ENCODE measurements around the gene TAS2R20. TPM values are rescaled to one million over a fixed set of nuclear protein-coding genes. Genes with fewer than 3 reads are reported as not detected.

Gene TAS2R20
- total RNA-seq, result 7.2 and 8.6 TPM in 2 replicates

GRCh38 chr12:10998204-10998603 lies at the start of gene TAS2R20:
TAS2R20 (minus strand) TSS chr12:10998304; CDS start chr12:10997875, 429 bp downstream.

GRCh38 chr12:11031307-11031706 lies 33.2 kb upstream of the TAS2R20 start, which contains the start of gene TAS2R31:
TAS2R31 (minus strand) TSS chr12:11031407; CDS start chr12:11031335, 72 bp downstream.

GRCh38 chr12:11022520-11022919 lies 24.4 kb upstream of the TAS2R20 start, which contains the start of gene TAS2R19:
TAS2R19 (minus strand) TSS chr12:11022620; CDS start chr12:11022571, 49 bp downstream.

GRCh38 chr12:10986812-10987211 lies 11.3 kb downstream of the TAS2R20 start, which contains the start of gene TAS2R50:
TAS2R50 (minus strand) TSS chr12:10986912; CDS start chr12:10986860, 52 bp downstream.

Other genes starting within 250 kb of the TAS2R20 start
- gene TAS2R7, start 195.7 kb downstream of the TAS2R20 start, total RNA-seq, result 0.13 and 0.14 TPM in 2 replicates
- gene TAS2R8, start 191.0 kb downstream of the TAS2R20 start, total RNA-seq, result not detected in 2 replicates
- gene TAS2R9, start 188.1 kb downstream of the TAS2R20 start, total RNA-seq, result 0.13 TPM in 1 of 2 replicates, not detected in the other
- 1.1 TPM in 2 replicates for gene TAS2R10, start 171.9 kb downstream of the TAS2R20 start, total RNA-seq
- gene PRR4, start 148.8 kb downstream of the TAS2R20 start, total RNA-seq, result 1.9 and 2.3 TPM in 2 replicates
- gene PRH1, start 114.0 kb downstream of the TAS2R20 start, total RNA-seq, result 22.9 and 38.6 TPM in 2 replicates
- 2.9 and 5.2 TPM in 2 replicates for gene TAS2R13, start 88.7 kb downstream of the TAS2R20 start, total RNA-seq
- not detected in 2 replicates for gene PRH2, start 69.1 kb downstream of the TAS2R20 start, total RNA-seq
- gene TAS2R14, start 59.0 kb downstream of the TAS2R20 start, total RNA-seq, result 4.9 and 6.8 TPM in 2 replicates
- gene TAS2R50, start 11.4 kb downstream of the TAS2R20 start, total RNA-seq, result 6.0 and 6.9 TPM in 2 replicates
- gene TAS2R19, start 24.3 kb upstream of the TAS2R20 start, total RNA-seq, result 9.8 and 13.0 TPM in 2 replicates
- 12.5 and 12.6 TPM in 2 replicates for gene TAS2R31, start 33.1 kb upstream of the TAS2R20 start, total RNA-seq
- gene TAS2R46, start 64.0 kb upstream of the TAS2R20 start, total RNA-seq, result 6.3 and 9.4 TPM in 2 replicates
- 10.2 TPM in 1 of 2 replicates, not detected in the other for gene TAS2R43, start 94.0 kb upstream of the TAS2R20 start, total RNA-seq
- 14.9 and 15.2 TPM in 2 replicates for gene TAS2R30, start 136.3 kb upstream of the TAS2R20 start, total RNA-seq
- 9.0 and 9.7 TPM in 2 replicates for gene SMIM10L1, start 172.9 kb upstream of the TAS2R20 start, total RNA-seq
- not detected in 2 replicates for gene TAS2R42, start 188.6 kb upstream of the TAS2R20 start, total RNA-seq

Measured in thoracic aorta endothelial cell (primary cell).